ENCODE results near the gene SLC26A9. TPM values are rescaled to one million over a fixed set of nuclear protein-coding genes. Genes with fewer than 3 reads are reported as not detected.
"Not testable (repeated sequence)": the region's sequence is repeated elsewhere in the genome, so short reads cannot be mapped to it uniquely, and the experiment has no call there.

SLC26A9 gene
- total RNA-seq, 2 donors from 2014 or later = not detected

DNA sequence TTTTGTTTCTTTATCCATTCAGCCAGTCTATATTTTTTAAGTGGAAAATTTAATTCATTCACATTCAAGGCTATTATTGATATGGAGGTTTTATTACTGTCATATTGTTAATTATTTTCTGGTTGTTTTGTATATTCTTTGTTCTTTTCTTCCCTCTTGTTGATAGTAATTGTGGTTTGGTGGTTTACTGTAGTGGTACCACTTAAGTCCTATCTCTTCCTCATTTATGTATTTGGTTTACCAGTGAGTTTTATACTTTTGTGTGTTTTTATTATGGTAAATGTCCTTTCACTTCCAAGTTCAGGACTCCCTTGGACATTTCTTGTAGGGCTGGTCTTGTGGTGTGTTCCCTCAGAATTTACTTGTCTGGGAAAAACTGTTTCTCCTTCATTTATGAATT lies 65.2 kb downstream of the SLC26A9 start:
- no peak for DNase-seq (ENCODE audit: low spot score)
- intact Hi-C loops (cut with DNase I) = no loop called here

DNA sequence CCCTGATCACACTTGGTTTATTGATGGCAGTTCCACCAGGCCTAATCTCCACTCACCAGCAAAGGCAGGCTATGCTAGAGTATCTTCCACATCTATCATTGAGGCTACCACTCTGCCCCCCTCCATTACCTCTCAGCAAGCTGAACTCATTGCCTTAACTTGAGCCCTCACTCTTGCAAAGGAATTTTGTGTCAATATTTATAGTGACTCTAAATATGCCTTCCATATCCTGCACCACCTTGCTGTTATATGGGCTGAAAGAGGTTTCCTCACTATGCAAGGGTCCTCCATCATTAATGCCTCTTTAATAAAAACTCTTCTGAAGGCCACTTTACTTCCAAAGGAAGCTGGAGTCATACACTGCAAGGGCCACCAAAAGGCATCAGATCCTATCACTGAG lies 70.1 kb downstream of the SLC26A9 start:
- DNase-seq (ENCODE audit: low spot score); intact Hi-C loops (cut with DNase I): not testable (repeated sequence)

DNA sequence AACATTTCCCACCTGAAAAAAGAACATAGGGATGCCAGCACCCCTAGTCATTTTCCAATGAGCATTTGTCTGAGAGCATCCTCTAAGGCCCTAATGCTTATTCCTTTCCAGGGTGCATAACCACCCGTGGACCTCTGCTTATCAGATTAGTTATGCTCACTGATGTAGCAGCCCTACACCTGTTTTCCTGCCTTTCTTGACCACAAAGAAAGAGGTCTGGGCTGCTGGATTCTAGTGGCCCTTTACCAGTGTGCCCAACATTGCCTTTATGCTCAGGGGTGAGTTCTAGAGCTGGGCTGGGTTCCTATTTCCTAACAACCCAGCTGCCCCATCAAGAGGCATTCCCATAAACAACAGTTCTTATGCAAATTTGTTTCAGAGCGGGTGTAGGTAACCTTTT lies 73.0 kb downstream of the SLC26A9 start:
- intact Hi-C loops (cut with DNase I) = no loop called here
- DNase-seq (ENCODE audit: low spot score) = no peak

Other genes starting within 250 kb of the SLC26A9 start
- gene NUCKS1, start 193.3 kb downstream of the SLC26A9 start, total RNA-seq = 100 to 1,000 TPM; 157 to 168 TPM
- 10 to 100 TPM; 19.8 to 23.9 TPM for gene RAB29, start 168.0 kb downstream of the SLC26A9 start, total RNA-seq
- 10 to 100 TPM; 20.7 to 27.8 TPM for gene SLC41A1, start 130.3 kb downstream of the SLC26A9 start, total RNA-seq
- under 1 TPM; 0.23 to 0.24 TPM for gene PM20D1, start 93.3 kb downstream of the SLC26A9 start, total RNA-seq
- gene RAB7B, start 59.9 kb upstream of the SLC26A9 start, total RNA-seq = 1 to 10 TPM; 3.2 to 9.2 TPM
- gene CTSE, start 80.4 kb upstream of the SLC26A9 start, total RNA-seq = not detected
- 1 to 10 TPM; 1.8 to 4.3 TPM for gene RHEX, start 109.7 kb upstream of the SLC26A9 start, total RNA-seq
- gene AVPR1B, start 173.9 kb upstream of the SLC26A9 start, total RNA-seq = not detected